Measurements from ENCODE around the gene RECQL5. TPM values are rescaled to one million over a fixed set of nuclear protein-coding genes. Genes with fewer than 3 reads are reported as not detected.

RECQL5 gene
- polyA plus RNA-seq, 1 donor from 2014 or later = 9.6 TPM

DNA sequence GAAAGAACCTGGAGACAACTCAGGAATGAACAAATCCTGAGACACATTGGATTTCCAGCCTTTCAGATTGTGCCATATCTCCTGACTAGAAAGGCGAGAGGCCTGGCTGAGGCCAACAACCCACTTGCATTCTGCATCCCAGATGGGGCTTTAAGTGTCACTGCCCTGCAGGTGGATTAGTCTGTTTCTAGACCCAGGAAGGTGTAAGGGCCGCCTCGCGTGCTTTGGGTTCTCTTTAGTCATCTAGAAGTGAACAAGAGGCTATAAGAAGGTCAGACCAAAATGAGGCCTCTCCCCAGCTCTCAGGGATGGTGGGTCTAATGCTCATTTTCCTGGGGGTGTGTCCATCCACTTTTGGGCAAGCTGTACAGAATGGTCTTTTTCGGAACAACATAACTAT is 5.1 kb upstream of the RECQL5 start:
- no peak overlapping the region for H3K4me2 ChIP-seq (ENCODE audit: low read length)
- no peaks in the 10 kb centered on the region for H4K20me1 ChIP-seq (ENCODE audit: insufficient read depth)
- H3K9ac ChIP-seq (ENCODE audit: low read length) = no peak overlapping the region
- no peak overlapping the region for H2AFZ ChIP-seq (ENCODE audit: low read depth, low read length)
- no peaks in the 10 kb centered on the region for H3K9me2 ChIP-seq (ENCODE audit: insufficient read depth, low read length)
- H3K27ac ChIP-seq (ENCODE audit: low read length) = no peak overlapping the region
- no peak overlapping the region for H3K4me3 ChIP-seq (ENCODE audit: low read length)
- TF ChIP-seq, protein P1, sequence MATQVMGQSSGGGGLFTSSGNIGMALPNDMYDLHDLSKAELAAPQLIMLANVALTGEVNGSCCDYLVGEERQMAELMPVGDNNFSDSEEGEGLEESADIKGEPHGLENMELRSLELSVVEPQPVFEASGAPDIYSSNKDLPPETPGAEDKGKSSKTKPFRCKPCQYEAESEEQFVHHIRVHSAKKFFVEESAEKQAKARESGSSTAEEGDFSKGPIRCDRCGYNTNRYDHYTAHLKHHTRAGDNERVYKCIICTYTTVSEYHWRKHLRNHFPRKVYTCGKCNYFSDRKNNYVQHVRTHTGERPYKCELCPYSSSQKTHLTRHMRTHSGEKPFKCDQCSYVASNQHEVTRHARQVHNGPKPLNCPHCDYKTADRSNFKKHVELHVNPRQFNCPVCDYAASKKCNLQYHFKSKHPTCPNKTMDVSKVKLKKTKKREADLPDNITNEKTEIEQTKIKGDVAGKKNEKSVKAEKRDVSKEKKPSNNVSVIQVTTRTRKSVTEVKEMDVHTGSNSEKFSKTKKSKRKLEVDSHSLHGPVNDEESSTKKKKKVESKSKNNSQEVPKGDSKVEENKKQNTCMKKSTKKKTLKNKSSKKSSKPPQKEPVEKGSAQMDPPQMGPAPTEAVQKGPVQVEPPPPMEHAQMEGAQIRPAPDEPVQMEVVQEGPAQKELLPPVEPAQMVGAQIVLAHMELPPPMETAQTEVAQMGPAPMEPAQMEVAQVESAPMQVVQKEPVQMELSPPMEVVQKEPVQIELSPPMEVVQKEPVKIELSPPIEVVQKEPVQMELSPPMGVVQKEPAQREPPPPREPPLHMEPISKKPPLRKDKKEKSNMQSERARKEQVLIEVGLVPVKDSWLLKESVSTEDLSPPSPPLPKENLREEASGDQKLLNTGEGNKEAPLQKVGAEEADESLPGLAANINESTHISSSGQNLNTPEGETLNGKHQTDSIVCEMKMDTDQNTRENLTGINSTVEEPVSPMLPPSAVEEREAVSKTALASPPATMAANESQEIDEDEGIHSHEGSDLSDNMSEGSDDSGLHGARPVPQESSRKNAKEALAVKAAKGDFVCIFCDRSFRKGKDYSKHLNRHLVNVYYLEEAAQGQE (IDR thresholded peaks at IDR 0.05; ENCODE audit: borderline replicate concordance) = no peak
- TF ChIP-seq TAF1 (IDR thresholded peaks at IDR 0.05; ENCODE audit: low read depth) (no peak), EZH2 (IDR thresholded peaks at IDR 0.05; ENCODE audit: borderline replicate concordance, insufficient read depth, low read length, poor library complexity, severe bottlenecking) (no peak), EP300 (conservative IDR thresholded peaks at IDR 0.05; ENCODE audit: poor library complexity, severe bottlenecking) (no peak), POLR2AphosphoS5 (IDR thresholded peaks at IDR 0.05) (no peak)
- peaks cover 43% of the 10 kb centered on the region for H3K79me2 ChIP-seq (replicated peaks; ENCODE audit: insufficient read depth, low read length)
- no peaks in the 10 kb centered on the region for H3K27me3 ChIP-seq (ENCODE audit: insufficient read depth, low read depth, low read length)
- H3F3A ChIP-seq (ENCODE audit: insufficient read depth, low read length, poor library complexity, severe bottlenecking) = no peaks in the 10 kb centered on the region
- H3K36me3 ChIP-seq (ENCODE audit: insufficient read depth, low read length) = no peaks in the 10 kb centered on the region
- no peaks in the 10 kb centered on the region for H3K9me3 ChIP-seq (ENCODE audit: low read length)

DNA sequence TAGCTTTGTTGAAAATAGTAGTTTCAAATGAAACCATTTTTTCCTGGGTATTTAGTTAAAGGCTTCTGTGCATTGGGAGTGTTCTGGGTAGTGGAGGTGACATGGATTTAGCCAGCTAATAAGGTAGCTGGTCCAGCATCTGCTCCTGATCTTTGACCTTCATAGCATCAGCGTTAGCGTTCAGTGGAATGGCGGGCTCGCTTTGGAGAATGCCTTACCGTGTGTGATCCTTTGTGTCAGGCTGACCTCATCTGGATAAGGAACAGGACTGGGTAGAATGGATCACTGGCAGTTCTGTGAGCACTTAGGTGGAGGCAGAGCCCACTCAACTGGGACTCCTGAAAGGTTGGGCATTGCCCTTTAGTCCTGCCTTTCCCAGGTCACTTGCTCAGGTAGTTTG is 3.9 kb upstream of the RECQL5 start:
- no peak overlapping the region for H3K9ac ChIP-seq (ENCODE audit: low read length)

More for the DNA sequence above, 3.9 kb upstream of the RECQL5 start:
- Histone ChIP-seq H3K27me3 (ENCODE audit: insufficient read depth, low read depth, low read length) (no peaks in the 10 kb centered on the region), H3K4me3 (ENCODE audit: low read length) (no peak overlapping the region), H3K9me3 (ENCODE audit: low read length) (no peaks in the 10 kb centered on the region), H3K36me3 (ENCODE audit: insufficient read depth, low read length) (no peaks in the 10 kb centered on the region), H2AFZ (ENCODE audit: low read depth, low read length) (no peak overlapping the region), H3K79me2 (replicated peaks; ENCODE audit: insufficient read depth, low read length) (peaks cover 46% of the 10 kb centered on the region), H3K4me2 (ENCODE audit: low read length) (no peak overlapping the region), H4K20me1 (ENCODE audit: insufficient read depth) (no peaks in the 10 kb centered on the region), H3F3A (ENCODE audit: insufficient read depth, low read length, poor library complexity, severe bottlenecking) (no peaks in the 10 kb centered on the region), H3K9me2 (ENCODE audit: insufficient read depth, low read length) (no peaks in the 10 kb centered on the region), H3K27ac (ENCODE audit: low read length) (no peak overlapping the region)
- no peak for TF ChIP-seq SMC3 (conservative IDR thresholded peaks at IDR 0.05; ENCODE audit: poor library complexity)
- TF ChIP-seq, protein P2, sequence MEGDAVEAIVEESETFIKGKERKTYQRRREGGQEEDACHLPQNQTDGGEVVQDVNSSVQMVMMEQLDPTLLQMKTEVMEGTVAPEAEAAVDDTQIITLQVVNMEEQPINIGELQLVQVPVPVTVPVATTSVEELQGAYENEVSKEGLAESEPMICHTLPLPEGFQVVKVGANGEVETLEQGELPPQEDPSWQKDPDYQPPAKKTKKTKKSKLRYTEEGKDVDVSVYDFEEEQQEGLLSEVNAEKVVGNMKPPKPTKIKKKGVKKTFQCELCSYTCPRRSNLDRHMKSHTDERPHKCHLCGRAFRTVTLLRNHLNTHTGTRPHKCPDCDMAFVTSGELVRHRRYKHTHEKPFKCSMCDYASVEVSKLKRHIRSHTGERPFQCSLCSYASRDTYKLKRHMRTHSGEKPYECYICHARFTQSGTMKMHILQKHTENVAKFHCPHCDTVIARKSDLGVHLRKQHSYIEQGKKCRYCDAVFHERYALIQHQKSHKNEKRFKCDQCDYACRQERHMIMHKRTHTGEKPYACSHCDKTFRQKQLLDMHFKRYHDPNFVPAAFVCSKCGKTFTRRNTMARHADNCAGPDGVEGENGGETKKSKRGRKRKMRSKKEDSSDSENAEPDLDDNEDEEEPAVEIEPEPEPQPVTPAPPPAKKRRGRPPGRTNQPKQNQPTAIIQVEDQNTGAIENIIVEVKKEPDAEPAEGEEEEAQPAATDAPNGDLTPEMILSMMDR (IDR thresholded peaks at IDR 0.05; ENCODE audit: poor library complexity, severe bottlenecking) = no peak
- no peak for TF ChIP-seq MXI1 (conservative IDR thresholded peaks at IDR 0.05; ENCODE audit: poor library complexity, severe bottlenecking)
- TF ChIP-seq, protein P1 (IDR thresholded peaks at IDR 0.05; ENCODE audit: borderline replicate concordance) = no peak
- no peak for TF ChIP-seq RAD21 (conservative IDR thresholded peaks at IDR 0.05)
- no peak for TF ChIP-seq POLR2AphosphoS5 (IDR thresholded peaks at IDR 0.05)
- no peak for TF ChIP-seq EZH2 (IDR thresholded peaks at IDR 0.05; ENCODE audit: borderline replicate concordance, insufficient read depth, low read length, poor library complexity, severe bottlenecking)
- no peak for TF ChIP-seq TAF1 (IDR thresholded peaks at IDR 0.05; ENCODE audit: low read depth)
- TF ChIP-seq EP300 (conservative IDR thresholded peaks at IDR 0.05; ENCODE audit: poor library complexity, severe bottlenecking) = no peak

All from neural cell (in vitro differentiated cells).